Natural killer cell treated with Interleukin-12 subunit alpha and Interleukin-12 subunit beta and Interleukin-15 and Interleukin-18, amount 100 ng/mL, for 72 hours (primary cell): ENCODE results near the gene NXPH3. TPM values are rescaled to one million over a fixed set of nuclear protein-coding genes. Genes with fewer than 3 reads are reported as not detected.
A peak's percentile ranks its signal among the peaks of the same experiment; 100 is the strongest.

Experiments used
- ATAC-seq, 2 donors: fragments of 150-1000 bp; cut with Tn5 transposase in 1 of 2; sonication (Bioruptor Pico), chemical (Tn5 transposase) in 1 of 2; 2 replicates each; pipeline ENCODE4 v1.10.0; 2021
- DNase-seq: peaks from one replicate; pipeline ENCODE4 v3.0.0; 2022; ENCODE audit warnings: low spot score
- H3K27ac Mint-ChIP-seq, 2 donors: 1 replicate in 1 of 2; 2 replicates in 1 of 2; pipeline ENCODE4 v1.8.0; 2022; ENCODE audit warnings: mixed read lengths in 2 of 2, mild to moderate bottlenecking in 1 of 2, moderate library complexity in 1 of 2
- H3K27me3 Mint-ChIP-seq, 2 donors: 1 replicate in 1 of 2; 2 replicates in 1 of 2; pipeline ENCODE4 v1.8.0; 2022; ENCODE audit warnings: mixed read lengths in 2 of 2
- H3K36me3 Mint-ChIP-seq: one replicate; pipeline ENCODE4 v1.8.0; 2022; ENCODE audit warnings: mixed read lengths
- H3K4me1 Mint-ChIP-seq, 2 donors: 1 replicate in 1 of 2; 2 replicates in 1 of 2; pipeline ENCODE4 v1.8.0; 2022; ENCODE audit warnings: low read depth in 2 of 2, mixed read lengths in 2 of 2, mild to moderate bottlenecking in 1 of 2
- H3K4me3 Mint-ChIP-seq: one replicate; pipeline ENCODE4 v1.8.0; 2022; ENCODE audit warnings: mixed read lengths
- H3K9me3 Mint-ChIP-seq: 2 replicates; pipeline ENCODE4 v1.8.0; 2022; ENCODE audit warnings: mixed read lengths
- total RNA-seq, 2 donors: library from RNA; stranded (reverse); gene quantifications; one replicate each; pipeline ENCODE4 v1.2.3, GENCODE V29; 2022

NXPH3 gene
- total RNA-seq: not detected

- Mint-ChIP-seq H3K27me3 (peaks cover 43 to 45% of the 10 kb centered on the region in 2 donors), H3K4me1 (peaks cover 10 to 11% of the 10 kb centered on the region in 2 donors), H3K36me3 (no peaks in the 10 kb centered on the region), H3K4me3 (peak within 1 kb of the TSS; percentile 58), H3K27ac (no peak within 1 kb of the TSS), H3K9me3 (no peaks in the 10 kb centered on the region)
- DNase-seq (no peak), ATAC-seq (peak; percentile 71 to 75)
Measured at GRCh38 chr17:49575679-49576087, at the start of gene NXPH3. NXPH3 (plus strand) TSS chr17:49575871; CDS start chr17:49576220, 349 bp downstream.

- Mint-ChIP-seq H3K4me1 (peaks cover 0 to 2% of the 10 kb centered on the region in 2 donors), H3K27ac (no peak overlapping the region), H3K4me3 (no peak overlapping the region), H3K36me3 (no peaks in the 10 kb centered on the region), H3K9me3 (no peaks in the 10 kb centered on the region), H3K27me3 (peaks cover 5 to 12% of the 10 kb centered on the region in 2 donors)
- ATAC-seq: no peak
- no peak for DNase-seq
Measured at GRCh38 chr17:49527927-49528651, 47.6 kb upstream of the NXPH3 start.

- Mint-ChIP-seq H3K4me1 (no peaks in the 10 kb centered on the region), H3K27me3 (peaks cover 13 to 18% of the 10 kb centered on the region in 2 donors), H3K36me3 (no peaks in the 10 kb centered on the region), H3K4me3 (no peak overlapping the region), H3K27ac (no peak overlapping the region), H3K9me3 (no peaks in the 10 kb centered on the region)
- DNase-seq: no peak
- no peak for ATAC-seq
Measured at GRCh38 chr17:49528966-49529365, 46.7 kb upstream of the NXPH3 start.

- Mint-ChIP-seq H3K27me3 (peaks cover 21 to 22% of the 10 kb centered on the region in 2 donors), H3K4me1 (no peaks in the 10 kb centered on the region), H3K36me3 (no peaks in the 10 kb centered on the region), H3K27ac (no peak overlapping the region), H3K4me3 (no peak overlapping the region), H3K9me3 (no peaks in the 10 kb centered on the region)
- DNase-seq (no peak), ATAC-seq (no peak)
Measured at GRCh38 chr17:49530118-49530517, 45.6 kb upstream of the NXPH3 start.

GRCh38 chr17:49543860-49544259 lies 31.8 kb upstream of the NXPH3 start:
- H3K27me3 Mint-ChIP-seq: peaks cover 15 to 17% of the 10 kb centered on the region in 2 donors
- no peak for ATAC-seq
- no peak overlapping the region for H3K27ac Mint-ChIP-seq
- H3K4me1 Mint-ChIP-seq: peaks cover 0 to 3% of the 10 kb centered on the region in 2 donors
- H3K9me3 Mint-ChIP-seq: peaks cover 4% of the 10 kb centered on the region
- no peak overlapping the region for H3K4me3 Mint-ChIP-seq
- no peaks in the 10 kb centered on the region for H3K36me3 Mint-ChIP-seq
- no peak for DNase-seq

- Mint-ChIP-seq H3K9me3 (peaks cover 4% of the 10 kb centered on the region), H3K4me1 (peaks cover 0 to 3% of the 10 kb centered on the region in 2 donors), H3K27me3 (peaks cover 15 to 17% of the 10 kb centered on the region in 2 donors), H3K27ac (no peak overlapping the region), H3K36me3 (no peaks in the 10 kb centered on the region), H3K4me3 (no peak overlapping the region)
- DNase-seq (no peak), ATAC-seq (no peak)
Measured at GRCh38 chr17:49545007-49545660, 30.5 kb upstream of the NXPH3 start.

GRCh38 chr17:49545806-49546545 lies 29.7 kb upstream of the NXPH3 start:
- no peak for DNase-seq
- H3K4me3 Mint-ChIP-seq: no peak overlapping the region
- peaks cover 15 to 16% of the 10 kb centered on the region in 2 donors for H3K27me3 Mint-ChIP-seq

GRCh38 chr17:49546546-49547535 lies 28.8 kb upstream of the NXPH3 start:
- H3K9me3 Mint-ChIP-seq: no peaks in the 10 kb centered on the region
- no peak for ATAC-seq
- no peaks in the 10 kb centered on the region for H3K36me3 Mint-ChIP-seq
- peaks cover 10 to 11% of the 10 kb centered on the region in 2 donors for H3K27me3 Mint-ChIP-seq
- no peak overlapping the region for H3K27ac Mint-ChIP-seq
- DNase-seq: no peak
- H3K4me1 Mint-ChIP-seq: peaks cover 0 to 3% of the 10 kb centered on the region in 2 donors
- no peak overlapping the region for H3K4me3 Mint-ChIP-seq

More at GRCh38 chr17:49545806-49546545, 29.7 kb upstream of the NXPH3 start:
- H3K9me3 Mint-ChIP-seq: peaks cover 4% of the 10 kb centered on the region
- H3K36me3 Mint-ChIP-seq: no peaks in the 10 kb centered on the region
- peaks cover 0 to 3% of the 10 kb centered on the region in 2 donors for H3K4me1 Mint-ChIP-seq
- no peak for ATAC-seq
- H3K27ac Mint-ChIP-seq: no peak overlapping the region

- H3K4me1 Mint-ChIP-seq: peaks cover 0 to 3% of the 10 kb centered on the region in 2 donors
- H3K27me3 Mint-ChIP-seq: peaks cover 10 to 11% of the 10 kb centered on the region in 2 donors
- no peaks in the 10 kb centered on the region for H3K9me3 Mint-ChIP-seq
- ATAC-seq (no peak), DNase-seq (no peak)
- H3K36me3 Mint-ChIP-seq: no peaks in the 10 kb centered on the region
- H3K4me3 Mint-ChIP-seq: no peak overlapping the region
- H3K27ac Mint-ChIP-seq: no peak overlapping the region
Measured at GRCh38 chr17:49547566-49547965, 28.1 kb upstream of the NXPH3 start.

GRCh38 chr17:49548051-49548505 lies 27.6 kb upstream of the NXPH3 start:
- no peak for DNase-seq
- Mint-ChIP-seq H3K9me3 (no peaks in the 10 kb centered on the region), H3K36me3 (no peaks in the 10 kb centered on the region), H3K27ac (no peak overlapping the region), H3K4me3 (no peak overlapping the region), H3K4me1 (peaks cover 2 to 5% of the 10 kb centered on the region in 2 donors), H3K27me3 (peaks cover 10 to 11% of the 10 kb centered on the region in 2 donors)
- ATAC-seq: no peak

GRCh38 chr17:49548506-49549310 lies 27.0 kb upstream of the NXPH3 start:
- H3K27me3 Mint-ChIP-seq: peaks cover 6% of the 10 kb centered on the region in 2 donors
- peaks cover 8% of the 10 kb centered on the region in 2 donors for H3K4me1 Mint-ChIP-seq
- H3K36me3 Mint-ChIP-seq: no peaks in the 10 kb centered on the region
- H3K9me3 Mint-ChIP-seq: no peaks in the 10 kb centered on the region
- ATAC-seq (no peak), DNase-seq (no peak)
- peak overlapping the region in 1 of 2 donors; percentile 70 for H3K27ac Mint-ChIP-seq
- no peak overlapping the region for H3K4me3 Mint-ChIP-seq

GRCh38 chr17:49549311-49549605 lies 26.4 kb upstream of the NXPH3 start:
- Mint-ChIP-seq H3K4me3 (no peak overlapping the region), H3K27me3 (peaks cover under 1 to 4% of the 10 kb centered on the region in 2 donors), H3K9me3 (no peaks in the 10 kb centered on the region), H3K36me3 (no peaks in the 10 kb centered on the region), H3K4me1 (peaks cover 10 to 14% of the 10 kb centered on the region in 2 donors), H3K27ac (no peak overlapping the region)
- no peak for ATAC-seq
- no peak for DNase-seq
